B cell (primary cell): Measurements from ENCODE around the gene TAX1BP3.

Experiments used
- EZH2 ChIP-seq: IDR thresholded peaks from 2 replicates; pipeline ENCODE4 v1.6.1; 2012; ENCODE audit warnings: borderline replicate concordance, low read depth, mild to moderate bottlenecking, moderate library complexity, low read length; ENCODE audit not compliant: insufficient read depth, poor library complexity, severe bottlenecking
- TF ChIP-seq, protein P1 (sequence below): fragments of 200-600 bp; IDR thresholded peaks from one replicate; pipeline ENCODE4 v1.8.0; 2022; ENCODE audit warnings: antibody characterized with exemption, mild to moderate bottlenecking

DNA sequence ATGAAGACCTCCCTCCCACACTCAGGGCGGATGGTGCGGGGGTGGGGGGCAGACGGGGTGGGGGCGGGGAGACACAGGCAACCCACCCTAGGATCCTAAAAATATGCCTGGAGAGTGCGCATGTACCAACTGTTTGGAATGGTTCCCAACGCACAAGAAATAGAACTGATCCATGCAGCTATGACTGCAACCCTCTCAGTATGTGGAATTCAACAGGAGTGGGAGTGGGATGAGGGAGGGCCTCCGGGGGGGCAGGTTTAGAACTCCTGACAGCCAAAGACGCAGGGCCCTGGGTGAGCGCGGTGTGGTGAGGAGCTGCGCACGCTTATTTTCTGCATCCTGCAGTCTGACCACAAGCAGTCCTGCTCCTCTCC is 28.7 kb upstream of the TAX1BP3 start:
- TF ChIP-seq, protein P1, sequence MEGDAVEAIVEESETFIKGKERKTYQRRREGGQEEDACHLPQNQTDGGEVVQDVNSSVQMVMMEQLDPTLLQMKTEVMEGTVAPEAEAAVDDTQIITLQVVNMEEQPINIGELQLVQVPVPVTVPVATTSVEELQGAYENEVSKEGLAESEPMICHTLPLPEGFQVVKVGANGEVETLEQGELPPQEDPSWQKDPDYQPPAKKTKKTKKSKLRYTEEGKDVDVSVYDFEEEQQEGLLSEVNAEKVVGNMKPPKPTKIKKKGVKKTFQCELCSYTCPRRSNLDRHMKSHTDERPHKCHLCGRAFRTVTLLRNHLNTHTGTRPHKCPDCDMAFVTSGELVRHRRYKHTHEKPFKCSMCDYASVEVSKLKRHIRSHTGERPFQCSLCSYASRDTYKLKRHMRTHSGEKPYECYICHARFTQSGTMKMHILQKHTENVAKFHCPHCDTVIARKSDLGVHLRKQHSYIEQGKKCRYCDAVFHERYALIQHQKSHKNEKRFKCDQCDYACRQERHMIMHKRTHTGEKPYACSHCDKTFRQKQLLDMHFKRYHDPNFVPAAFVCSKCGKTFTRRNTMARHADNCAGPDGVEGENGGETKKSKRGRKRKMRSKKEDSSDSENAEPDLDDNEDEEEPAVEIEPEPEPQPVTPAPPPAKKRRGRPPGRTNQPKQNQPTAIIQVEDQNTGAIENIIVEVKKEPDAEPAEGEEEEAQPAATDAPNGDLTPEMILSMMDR, result no peak
- no peak for TF ChIP-seq EZH2
